GM12878 (cell line): ENCODE measurements around the gene COL6A3. TPM values are rescaled to one million over a fixed set of nuclear protein-coding genes. Genes with fewer than 3 reads are reported as not detected.

Source experiments
- ATAC-seq: fragments of 200-7000 bp; cut with Tn5 transposase; 3 replicates; pipeline ENCODE4 v1.9.1; 2020; ENCODE audit warnings: mild to moderate bottlenecking, moderate library complexity
- BruUV-seq: library from RNA; stranded (reverse); fragments of 400-500 nt; replicated peaks from 2 replicates; lab custom pipeline; 2021; lab: Mats Ljungman, UMichigan
- CTCF ChIA-PET: fragments of 300-600 bp; sonication (Branson Sonifier 250); formaldehyde crosslinking; extraction: SDS; loops from one replicate; lab custom pipeline; 2021; ENCODE audit warnings: inconsistent platforms; lab: Yijun Ruan, JAX
- POLR2A ChIA-PET: fragments of 350-600 bp; formaldehyde crosslinking; extraction: SDS; loops from one replicate; lab custom pipeline; 2021; ENCODE audit warnings: inconsistent platforms; lab: Charles Lee
- RAD21 ChIA-PET: fragments of 300-600 bp; sonication (Branson Sonifier 250); formaldehyde crosslinking; loops from one replicate; lab custom pipeline; 2023; ENCODE audit warnings: antibody characterized with exemption; ENCODE audit not compliant: unreplicated experiment; lab: Charles Lee
- SMC1A ChIA-PET: fragments of 300-600 bp; sonication (Branson Sonifier 250); formaldehyde crosslinking; loops from one replicate; lab custom pipeline; 2023; ENCODE audit not compliant: unreplicated experiment, uncharacterized antibody; lab: Charles Lee
- DNase-seq: peaks from one replicate; pipeline ENCODE4 v3.0.0-alpha.2; 2011; ENCODE audit warnings: low read depth, low spot score
- FAIRE-seq: peaks from 3 replicates; lab custom pipeline; 2011; peaks lifted over from hg19 to GRCh38; lab: Jason Lieb, UNC
- H2AFZ ChIP-seq: 2 replicates; pipeline ENCODE4 v1.6.0; 2011; ENCODE audit warnings: low read depth, low read length, control low read depth; ENCODE audit not compliant: control insufficient read depth
- H3K27ac ChIP-seq: 2 replicates; pipeline ENCODE4 v1.5.1; 2011; ENCODE audit warnings: control low read depth; ENCODE audit not compliant: control insufficient read depth, insufficient read depth
- H3K27me3 ChIP-seq, 2 experiments: replicated peaks in 1 of 2; 2 replicates each; pipeline versions ENCODE4 v1.6.0 to v1.6.1; 2011; ENCODE audit warnings: low read length in 1 of 2; ENCODE audit not compliant: control insufficient read depth in 2 of 2, insufficient read depth in 2 of 2
- H3K36me3 ChIP-seq, 2 experiments: 2 replicates each; pipeline ENCODE4 v1.5.1; 2011; ENCODE audit warnings: low read length in 1 of 2; ENCODE audit not compliant: control insufficient read depth in 2 of 2, insufficient read depth in 2 of 2
- H3K4me1 ChIP-seq: 2 replicates; pipeline ENCODE4 v1.6.1; 2011; ENCODE audit warnings: mild to moderate bottlenecking, low read length, moderate library complexity, mixed read lengths; ENCODE audit not compliant: control insufficient read depth, insufficient read depth
- H3K4me2 ChIP-seq: 2 replicates; pipeline ENCODE4 v1.6.0; 2011; ENCODE audit warnings: control low read depth; ENCODE audit not compliant: control insufficient read depth, insufficient read depth
- H3K4me3 ChIP-seq: fragments of 200-600 bp; sonication (generic); 2 replicates; pipeline ENCODE4 v1.5.1; 2016
- H3K79me2 ChIP-seq: 2 replicates; pipeline ENCODE4 v1.6.0; 2011; ENCODE audit warnings: low read length; ENCODE audit not compliant: control insufficient read depth, insufficient read depth
- H3K9ac ChIP-seq: 2 replicates; pipeline ENCODE4 v1.8.0; 2011; ENCODE audit warnings: low read length, control low read depth, mixed read lengths; ENCODE audit not compliant: control insufficient read depth, insufficient read depth
- H3K9me3 ChIP-seq: replicated peaks from 3 replicates; pipeline ENCODE4 v1.5.1; 2011; ENCODE audit warnings: mild to moderate bottlenecking, low read length; ENCODE audit not compliant: control insufficient read depth, insufficient read depth
- H4K20me1 ChIP-seq: 2 replicates; pipeline ENCODE4 v1.6.0; 2011; ENCODE audit not compliant: control insufficient read depth, insufficient read depth
- BHLHE40 ChIP-seq, 2 experiments: fragments of 450-650 bp in 1 of 2; IDR thresholded peaks; 2 replicates each; pipeline ENCODE4 v1.6.1; 2011 to 2017; ENCODE audit warnings: low read depth in 2 of 2, borderline replicate concordance in 1 of 2, improper control_type of control experiment in 1 of 2, low read length in 1 of 2, mild to moderate bottlenecking in 1 of 2
- BRCA1 ChIP-seq: IDR thresholded peaks from 2 replicates; pipeline ENCODE4 v1.6.1; 2011; ENCODE audit warnings: low read depth, low read length, improper control_type of control experiment
- CEBPB ChIP-seq, 2 experiments: fragments of 150-350 bp in 1 of 2; IDR thresholded peaks; 2 replicates each; pipeline ENCODE4 v1.6.1; 2012 to 2014; ENCODE audit warnings: low read depth in 2 of 2, low read length in 2 of 2, borderline replicate concordance in 1 of 2, inconsistent platforms in 1 of 2
- EED ChIP-seq: sonication (generic); IDR thresholded peaks from 2 replicates; pipeline ENCODE4 v1.6.1; 2016; ENCODE audit warnings: antibody characterized with exemption, low read depth
- EP300 ChIP-seq, 2 experiments: fragments of 150-350 bp in 1 of 2; IDR thresholded peaks; 2 replicates each; pipeline ENCODE4 v1.6.1; 2011 to 2012; ENCODE audit warnings: low read depth in 2 of 2, low read length in 2 of 2, borderline replicate concordance in 1 of 2, improper control_type of control experiment in 1 of 2, inconsistent platforms in 1 of 2; ENCODE audit not compliant: control insufficient read depth in 1 of 2
- ETV6 ChIP-seq, 2 experiments: fragments of 450-650 bp in 1 of 2; IDR thresholded peaks in 1 of 2; conservative IDR thresholded peaks in 1 of 2; 2 replicates each; pipeline ENCODE4 v1.6.1; 2014; ENCODE audit warnings: antibody characterized with exemption in 1 of 2, borderline replicate concordance in 1 of 2, low read depth in 1 of 2, mild to moderate bottlenecking in 1 of 2, moderate library complexity in 1 of 2
- GABPA ChIP-seq: IDR thresholded peaks from 2 replicates; pipeline ENCODE4 v1.6.1; 2014; ENCODE audit warnings: antibody characterized with exemption, low read depth, mild to moderate bottlenecking, inconsistent platforms
- HCFC1 ChIP-seq: fragments of 150-350 bp; IDR thresholded peaks from 2 replicates; pipeline ENCODE4 v1.6.1; 2014; ENCODE audit warnings: low read length
- IKZF2 ChIP-seq, 2 experiments: fragments of 450-650 bp; IDR thresholded peaks; 2 replicates each; pipeline ENCODE4 v1.6.1; 2017; ENCODE audit warnings: mild to moderate bottlenecking in 2 of 2, moderate library complexity in 2 of 2
- KAT2A ChIP-seq: conservative IDR thresholded peaks from 2 replicates; pipeline ENCODE4 v1.6.1; 2011; ENCODE audit warnings: low read depth, low read length; ENCODE audit not compliant: control insufficient read depth
- LARP7 ChIP-seq: fragments of 450-650 bp; IDR thresholded peaks from 2 replicates; pipeline ENCODE4 v1.6.1; 2017; ENCODE audit warnings: mild to moderate bottlenecking
- NBN ChIP-seq: fragments of 450-650 bp; IDR thresholded peaks from 2 replicates; pipeline ENCODE4 v1.6.1; 2016
- SUZ12 ChIP-seq: fragments of 200-600 bp; sonication (generic); IDR thresholded peaks from one replicate; pipeline ENCODE4 v1.6.1; 2018; ENCODE audit warnings: antibody characterized with exemption, mild to moderate bottlenecking; ENCODE audit not compliant: unreplicated experiment
- TCF3 ChIP-seq: IDR thresholded peaks from 2 replicates; pipeline ENCODE4 v1.6.1; 2012; ENCODE audit warnings: low read depth, mild to moderate bottlenecking, low read length, borderline replicate concordance; ENCODE audit not compliant: insufficient read depth
- WRNIP1 ChIP-seq: IDR thresholded peaks from 2 replicates; pipeline ENCODE4 v1.6.1; 2011; ENCODE audit warnings: low read depth, low read length, improper control_type of control experiment, borderline replicate concordance
- YY1 ChIP-seq: IDR thresholded peaks from 2 replicates; pipeline ENCODE4 v1.6.1; 2011; ENCODE audit warnings: low read depth, mild to moderate bottlenecking, low read length
- ZNF24 ChIP-seq: fragments of 450-650 bp; IDR thresholded peaks from 2 replicates; pipeline ENCODE4 v1.6.1; 2017; ENCODE audit warnings: antibody characterized with exemption, mild to moderate bottlenecking
- WGBS: methylation state at CpG from one replicate; pipeline ENCODE4 v1.1.6; 2016; ENCODE audit warnings: low lambda C conversion rate; ENCODE audit not compliant: insufficient replicate concordance, insufficient coverage; ENCODE audit errors: missing lambda C conversion rate; 5-methylcytosine and 5-hydroxymethylcytosine counted together
- in situ Hi-C: fragments of 300-500 bp; cut with MboI; formaldehyde crosslinking; loops from 9 replicates; pipeline ENCODE4 v1.14.3; 2018; ENCODE audit warnings: mixed read lengths
- intact Hi-C: fragments of 100-400 bp; cut with micrococcal nuclease; formaldehyde crosslinking; loops from one replicate; pipeline ENCODE4 v1.14.2; 2022; ENCODE audit not compliant: unreplicated experiment
- polyA plus RNA-seq, 11 experiments: library from polyadenylated mRNA; depleted of rRNA in 4 of 11; unstranded in 6 of 11; stranded (reverse) in 5 of 11; fragments of >200 nt; fragmentation: Nextera tagmentation in 4 of 11; fragmentation: Illumina TruSeq in 1 of 11; extraction: Ambion mirVana in 4 of 11; extraction: Trizol in 1 of 11; gene quantifications; 1 replicate in 1 of 11; 2 replicates in 10 of 11; pipeline versions ENCODE4 v1.2.1 to v1.2.3, GENCODE V29; 2011 to 2016; ENCODE audit warnings: inconsistent platforms in 2 of 11, missing spikeins in 2 of 11, low read depth in 1 of 11
- total RNA-seq, 4 experiments: library from RNA; depleted of rRNA in 3 of 4; stranded (reverse); fragments of >200 nt in 3 of 4; fragmentation: Illumina TruSeq in 1 of 4; extraction: Trizol in 1 of 4; gene quantifications; 2 replicates each; pipeline versions ENCODE4 v1.2.1 to v1.2.3, GENCODE V29; 2013 to 2021
- TF ChIP-seq, protein P1 (sequence below): fragments of 450-650 bp; IDR thresholded peaks from 2 replicates; pipeline ENCODE4 v1.6.1; 2017; ENCODE audit warnings: mild to moderate bottlenecking, moderate library complexity
- TF ChIP-seq, protein P2 (sequence below): IDR thresholded peaks from 2 replicates; pipeline ENCODE4 v1.6.1; 2011; ENCODE audit warnings: low read depth, low read length, improper control_type of control experiment, borderline replicate concordance

COL6A3 gene
- total and polyA plus RNA-seq, 10 of the 15 experiments (the other 5 are each of a cell fraction or from before 2014, with no cell fraction given), result 0.01 to 0.51 (median 0.09) TPM; not detected in 4

DNA sequence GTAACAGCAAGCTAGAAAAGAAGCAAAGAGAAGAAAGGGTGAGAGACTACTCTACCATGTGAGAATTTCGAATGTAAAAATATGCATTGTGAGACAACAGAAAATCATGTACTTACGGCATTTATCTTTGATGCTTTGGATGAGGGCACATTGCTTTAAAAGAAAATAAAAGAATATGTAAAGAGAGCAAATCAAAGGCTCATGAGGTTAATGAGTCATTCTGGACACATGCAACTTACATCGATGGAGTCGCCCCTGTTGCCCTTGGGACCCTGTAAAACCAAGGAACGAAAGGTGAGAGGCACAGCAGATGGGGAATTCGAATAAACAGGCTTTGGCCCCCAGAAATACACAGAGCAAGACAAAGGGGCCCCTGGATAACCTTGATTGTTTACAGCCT, 69.0 kb downstream of the COL6A3 start:
- ChIA-PET CTCF (no interaction called here), SMC1A (no interaction called here), POLR2A (no interaction called here), RAD21 (no interaction called here)
- FAIRE-seq (no peak), ATAC-seq (no peak), DNase-seq (no peak)
- intact Hi-C loops, result no loop called here
- no peaks in the 10 kb centered on the region for H3K9me3 ChIP-seq
- no peaks in the 10 kb centered on the region for H4K20me1 ChIP-seq
- no TSS peak for BruUV-seq
- H3K4me3 ChIP-seq, result no peak overlapping the region
- H3K79me2 ChIP-seq, result no peaks in the 10 kb centered on the region
- 18% methylated on average over 6 of the region's 6 CpGs for WGBS
- no peak overlapping the region for H3K9ac ChIP-seq
- in situ Hi-C loops, result no loop called here
- no peak for TF ChIP-seq CEBPB (IDR thresholded peaks at IDR 0.05; ENCODE audit: borderline replicate concordance in 1 of 2, low read depth in 2 of 2, low read length in 2 of 2)
- no peak for TF ChIP-seq WRNIP1
- no peak for TF ChIP-seq HCFC1
- TF ChIP-seq BRCA1, result no peak
- TF ChIP-seq ZNF24, result no peak
- TF ChIP-seq GABPA, result no peak
- TF ChIP-seq IKZF2 (IDR thresholded peaks at IDR 0.05), result no peak
- TF ChIP-seq KAT2A, result no peak
- no peak for TF ChIP-seq NBN
- TF ChIP-seq TCF3, result no peak
- TF ChIP-seq EED, result no peak
- TF ChIP-seq, protein P1, sequence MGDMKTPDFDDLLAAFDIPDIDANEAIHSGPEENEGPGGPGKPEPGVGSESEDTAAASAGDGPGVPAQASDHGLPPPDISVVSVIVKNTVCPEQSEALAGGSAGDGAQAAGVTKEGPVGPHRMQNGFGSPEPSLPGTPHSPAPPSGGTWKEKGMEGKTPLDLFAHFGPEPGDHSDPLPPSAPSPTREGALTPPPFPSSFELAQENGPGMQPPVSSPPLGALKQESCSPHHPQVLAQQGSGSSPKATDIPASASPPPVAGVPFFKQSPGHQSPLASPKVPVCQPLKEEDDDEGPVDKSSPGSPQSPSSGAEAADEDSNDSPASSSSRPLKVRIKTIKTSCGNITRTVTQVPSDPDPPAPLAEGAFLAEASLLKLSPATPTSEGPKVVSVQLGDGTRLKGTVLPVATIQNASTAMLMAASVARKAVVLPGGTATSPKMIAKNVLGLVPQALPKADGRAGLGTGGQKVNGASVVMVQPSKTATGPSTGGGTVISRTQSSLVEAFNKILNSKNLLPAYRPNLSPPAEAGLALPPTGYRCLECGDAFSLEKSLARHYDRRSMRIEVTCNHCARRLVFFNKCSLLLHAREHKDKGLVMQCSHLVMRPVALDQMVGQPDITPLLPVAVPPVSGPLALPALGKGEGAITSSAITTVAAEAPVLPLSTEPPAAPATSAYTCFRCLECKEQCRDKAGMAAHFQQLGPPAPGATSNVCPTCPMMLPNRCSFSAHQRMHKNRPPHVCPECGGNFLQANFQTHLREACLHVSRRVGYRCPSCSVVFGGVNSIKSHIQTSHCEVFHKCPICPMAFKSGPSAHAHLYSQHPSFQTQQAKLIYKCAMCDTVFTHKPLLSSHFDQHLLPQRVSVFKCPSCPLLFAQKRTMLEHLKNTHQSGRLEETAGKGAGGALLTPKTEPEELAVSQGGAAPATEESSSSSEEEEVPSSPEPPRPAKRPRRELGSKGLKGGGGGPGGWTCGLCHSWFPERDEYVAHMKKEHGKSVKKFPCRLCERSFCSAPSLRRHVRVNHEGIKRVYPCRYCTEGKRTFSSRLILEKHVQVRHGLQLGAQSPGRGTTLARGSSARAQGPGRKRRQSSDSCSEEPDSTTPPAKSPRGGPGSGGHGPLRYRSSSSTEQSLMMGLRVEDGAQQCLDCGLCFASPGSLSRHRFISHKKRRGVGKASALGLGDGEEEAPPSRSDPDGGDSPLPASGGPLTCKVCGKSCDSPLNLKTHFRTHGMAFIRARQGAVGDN, result no peak
- TF ChIP-seq LARP7, result no peak
- no peak for TF ChIP-seq ETV6 (conservative IDR thresholded peaks at IDR 0.05 in 1 of 2, IDR thresholded peaks at IDR 0.05 in 1 of 2; ENCODE audit: borderline replicate concordance in 1 of 2, low read depth in 1 of 2)
- no peak for TF ChIP-seq BHLHE40 (IDR thresholded peaks at IDR 0.05; ENCODE audit: borderline replicate concordance in 1 of 2, low read depth in 2 of 2, low read length in 1 of 2)
- no peak for TF ChIP-seq EP300 (IDR thresholded peaks at IDR 0.05; ENCODE audit: borderline replicate concordance in 1 of 2, control insufficient read depth in 1 of 2, low read depth in 2 of 2, low read length in 2 of 2)
- TF ChIP-seq SUZ12, result no peak
- TF ChIP-seq, protein P2, sequence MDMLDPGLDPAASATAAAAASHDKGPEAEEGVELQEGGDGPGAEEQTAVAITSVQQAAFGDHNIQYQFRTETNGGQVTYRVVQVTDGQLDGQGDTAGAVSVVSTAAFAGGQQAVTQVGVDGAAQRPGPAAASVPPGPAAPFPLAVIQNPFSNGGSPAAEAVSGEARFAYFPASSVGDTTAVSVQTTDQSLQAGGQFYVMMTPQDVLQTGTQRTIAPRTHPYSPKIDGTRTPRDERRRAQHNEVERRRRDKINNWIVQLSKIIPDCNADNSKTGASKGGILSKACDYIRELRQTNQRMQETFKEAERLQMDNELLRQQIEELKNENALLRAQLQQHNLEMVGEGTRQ, result no peak
- TF ChIP-seq YY1, result no peak
- no peaks in the 10 kb centered on the region; a peak in 3 of 4 replicates for H3K27me3 ChIP-seq
- no peak overlapping the region for H3K27ac ChIP-seq
- no peaks in the 10 kb centered on the region for H3K36me3 ChIP-seq
- no peaks in the 10 kb centered on the region for H3K4me1 ChIP-seq
- no peak overlapping the region for H2AFZ ChIP-seq
- no peak overlapping the region for H3K4me2 ChIP-seq
